Measurements from ENCODE around the gene DDX3X.
"Not testable (repeated sequence)": the region's sequence is repeated elsewhere in the genome, so short reads cannot be mapped to it uniquely, and the experiment has no call there.

DDX3X gene

DNA sequence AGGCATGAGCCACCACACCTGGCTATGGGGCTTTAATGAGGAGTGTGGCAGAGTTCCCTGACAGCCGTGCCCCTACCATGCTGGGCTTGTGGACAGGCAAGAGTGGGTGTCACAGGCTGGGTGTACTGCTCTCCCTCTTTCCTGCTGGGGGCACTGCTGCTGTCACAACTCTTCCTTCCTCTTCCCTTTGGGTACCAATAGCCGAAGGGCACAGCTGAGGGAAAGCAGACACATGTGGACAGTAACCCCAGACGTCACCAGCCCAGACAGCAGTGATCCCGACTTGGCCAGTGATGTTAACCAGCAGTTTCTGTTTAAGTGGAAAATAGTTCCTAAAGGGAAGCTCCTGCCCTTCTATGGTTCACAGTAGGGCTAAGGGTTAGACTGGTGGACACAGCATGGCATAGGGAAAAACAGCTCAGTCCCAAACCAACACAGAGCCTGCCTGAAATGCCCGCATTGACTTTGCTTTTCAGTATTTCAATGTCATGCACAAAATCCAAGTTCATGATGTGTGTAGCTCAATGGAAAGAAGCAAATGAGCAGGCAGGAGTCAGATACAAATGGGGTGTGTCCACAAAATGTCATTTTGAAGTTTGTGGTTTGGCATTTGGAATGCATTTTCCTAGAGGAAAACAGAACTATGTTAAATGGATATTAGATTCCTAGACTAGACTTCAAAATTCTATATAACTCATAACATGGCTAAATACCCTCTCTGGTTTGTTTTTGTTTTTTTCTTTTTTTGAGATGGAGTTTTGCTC lies 24.9 kb upstream of the DDX3X start:
- H3K27me3 ChIP-seq (ENCODE audit: control insufficient read depth, insufficient read depth, low read length) = no peaks in the 10 kb centered on the region
- H3K4me3 ChIP-seq (ENCODE audit: low read length) = no peak overlapping the region
- H3K9me3 ChIP-seq (ENCODE audit: control insufficient read depth, low read depth, low read length) = no peaks in the 10 kb centered on the region
- no peak overlapping the region for H3K9ac ChIP-seq (ENCODE audit: low read length)
- no peak overlapping the region for H3K27ac ChIP-seq (ENCODE audit: low read length)
- H3K36me3 ChIP-seq (ENCODE audit: control insufficient read depth, low read depth, low read length) = no peaks in the 10 kb centered on the region
- H3K4me1 ChIP-seq (ENCODE audit: control insufficient read depth, low read depth, low read length) = no peaks in the 10 kb centered on the region

DNA sequence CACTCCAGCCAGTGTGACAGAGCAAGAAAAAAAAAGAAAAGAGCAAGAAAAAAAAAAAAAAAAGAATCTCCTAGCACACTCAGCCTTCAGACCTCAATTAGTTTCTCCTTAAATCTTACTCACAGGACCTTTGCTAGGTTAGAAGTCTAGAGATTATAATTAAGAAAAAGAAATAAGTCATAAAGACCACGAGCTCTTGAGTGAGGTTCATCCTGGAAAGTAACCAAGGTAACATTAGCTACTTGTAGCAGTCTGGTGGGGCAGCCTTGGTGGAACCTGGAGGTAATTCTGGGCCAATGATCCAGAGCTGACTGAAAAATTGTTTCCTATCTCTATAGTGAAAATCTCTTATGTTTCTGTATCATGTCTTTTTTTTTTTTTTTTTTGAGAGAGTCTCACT lies 21.2 kb upstream of the DDX3X start:
- Histone ChIP-seq H3K27ac (ENCODE audit: low read length) (no peak overlapping the region), H3K36me3 (ENCODE audit: control insufficient read depth, low read depth, low read length) (no peaks in the 10 kb centered on the region), H3K4me3 (ENCODE audit: low read length) (no peak overlapping the region), H3K4me1 (ENCODE audit: control insufficient read depth, low read depth, low read length) (no peaks in the 10 kb centered on the region), H3K9ac (ENCODE audit: low read length) (no peak overlapping the region), H3K9me3 (ENCODE audit: control insufficient read depth, low read depth, low read length) (no peaks in the 10 kb centered on the region), H3K27me3 (ENCODE audit: control insufficient read depth, insufficient read depth, low read length) (no peaks in the 10 kb centered on the region)

DNA sequence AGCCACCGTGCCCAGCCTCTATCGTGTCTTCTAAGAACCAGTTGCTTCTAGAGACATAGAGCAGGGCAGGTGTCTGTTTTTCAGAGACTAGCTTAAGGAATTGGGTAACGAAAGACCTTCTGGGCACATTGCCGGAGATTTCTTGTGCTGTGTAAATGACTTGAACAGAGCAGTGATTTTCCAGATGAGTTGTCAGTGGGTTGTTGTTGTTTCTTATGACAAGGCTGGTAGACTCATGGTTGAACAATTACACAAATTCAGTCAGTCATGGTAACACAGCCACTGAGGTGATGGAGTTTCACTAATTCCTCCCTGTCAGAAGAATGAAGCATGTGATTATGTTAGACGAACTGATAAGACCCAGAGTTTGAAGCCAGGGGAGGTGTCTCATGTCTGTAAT lies 20.5 kb upstream of the DDX3X start:
- H3K4me1 ChIP-seq (ENCODE audit: control insufficient read depth, low read depth, low read length) = no peaks in the 10 kb centered on the region
- no peaks in the 10 kb centered on the region for H3K9me3 ChIP-seq (ENCODE audit: control insufficient read depth, low read depth, low read length)
- H3K27ac ChIP-seq (ENCODE audit: low read length) = no peak overlapping the region
- no peaks in the 10 kb centered on the region for H3K36me3 ChIP-seq (ENCODE audit: control insufficient read depth, low read depth, low read length)
- no peak overlapping the region for H3K4me3 ChIP-seq (ENCODE audit: low read length)
- no peaks in the 10 kb centered on the region for H3K27me3 ChIP-seq (ENCODE audit: control insufficient read depth, insufficient read depth, low read length)
- H3K9ac ChIP-seq (ENCODE audit: low read length) = no peak overlapping the region

DNA sequence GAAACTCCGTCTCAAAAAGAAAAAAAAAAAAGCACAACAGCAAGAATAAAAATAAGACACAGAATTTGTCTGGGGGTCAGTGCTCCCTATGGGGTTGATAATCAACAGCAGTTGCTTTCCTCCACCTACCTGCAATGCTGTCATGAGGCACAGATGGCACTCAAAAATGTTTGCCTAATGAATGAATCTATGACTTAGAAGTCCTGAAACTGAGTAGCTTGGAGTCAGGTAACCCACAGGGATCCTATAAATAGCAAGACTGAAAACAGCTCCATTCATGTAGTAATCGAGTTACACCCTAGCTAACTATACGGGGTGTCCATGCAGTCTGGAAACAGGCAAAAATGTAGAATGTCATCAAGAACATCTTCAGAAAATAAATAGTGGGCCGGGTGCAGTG lies 19.8 kb upstream of the DDX3X start:
- no peaks in the 10 kb centered on the region for H3K4me1 ChIP-seq (ENCODE audit: control insufficient read depth, low read depth, low read length)
- H3K27me3 ChIP-seq (ENCODE audit: control insufficient read depth, insufficient read depth, low read length) = no peaks in the 10 kb centered on the region
- H3K9me3 ChIP-seq (ENCODE audit: control insufficient read depth, low read depth, low read length) = no peaks in the 10 kb centered on the region
- H3K36me3 ChIP-seq (ENCODE audit: control insufficient read depth, low read depth, low read length) = no peaks in the 10 kb centered on the region
- no peak overlapping the region for H3K27ac ChIP-seq (ENCODE audit: low read length)
- no peak overlapping the region for H3K4me3 ChIP-seq (ENCODE audit: low read length)
- no peak overlapping the region for H3K9ac ChIP-seq (ENCODE audit: low read length)

GRCh38 chrX:41314881-41315280 lies 19.1 kb upstream of the DDX3X start:
- H3K27ac ChIP-seq (ENCODE audit: low read length) = no peak overlapping the region
- H3K9me3 ChIP-seq (ENCODE audit: control insufficient read depth, low read depth, low read length) = no peaks in the 10 kb centered on the region
- no peaks in the 10 kb centered on the region for H3K4me1 ChIP-seq (ENCODE audit: control insufficient read depth, low read depth, low read length)
- H3K36me3 ChIP-seq (ENCODE audit: control insufficient read depth, low read depth, low read length) = no peaks in the 10 kb centered on the region
- H3K27me3 ChIP-seq (ENCODE audit: control insufficient read depth, insufficient read depth, low read length) = no peaks in the 10 kb centered on the region
- no peak overlapping the region for H3K4me3 ChIP-seq (ENCODE audit: low read length)
- no peak overlapping the region for H3K9ac ChIP-seq (ENCODE audit: low read length)

- H3K9ac ChIP-seq (ENCODE audit: low read length); H3K36me3 ChIP-seq (ENCODE audit: control insufficient read depth, low read depth, low read length); H3K27ac ChIP-seq (ENCODE audit: low read length); H3K9me3 ChIP-seq (ENCODE audit: control insufficient read depth, low read depth, low read length); H3K27me3 ChIP-seq (ENCODE audit: control insufficient read depth, insufficient read depth, low read length); H3K4me1 ChIP-seq (ENCODE audit: control insufficient read depth, low read depth, low read length); H3K4me3 ChIP-seq (ENCODE audit: low read length): not testable (repeated sequence)
Measured at GRCh38 chrX:41316266-41316665, 17.7 kb upstream of the DDX3X start.

DNA sequence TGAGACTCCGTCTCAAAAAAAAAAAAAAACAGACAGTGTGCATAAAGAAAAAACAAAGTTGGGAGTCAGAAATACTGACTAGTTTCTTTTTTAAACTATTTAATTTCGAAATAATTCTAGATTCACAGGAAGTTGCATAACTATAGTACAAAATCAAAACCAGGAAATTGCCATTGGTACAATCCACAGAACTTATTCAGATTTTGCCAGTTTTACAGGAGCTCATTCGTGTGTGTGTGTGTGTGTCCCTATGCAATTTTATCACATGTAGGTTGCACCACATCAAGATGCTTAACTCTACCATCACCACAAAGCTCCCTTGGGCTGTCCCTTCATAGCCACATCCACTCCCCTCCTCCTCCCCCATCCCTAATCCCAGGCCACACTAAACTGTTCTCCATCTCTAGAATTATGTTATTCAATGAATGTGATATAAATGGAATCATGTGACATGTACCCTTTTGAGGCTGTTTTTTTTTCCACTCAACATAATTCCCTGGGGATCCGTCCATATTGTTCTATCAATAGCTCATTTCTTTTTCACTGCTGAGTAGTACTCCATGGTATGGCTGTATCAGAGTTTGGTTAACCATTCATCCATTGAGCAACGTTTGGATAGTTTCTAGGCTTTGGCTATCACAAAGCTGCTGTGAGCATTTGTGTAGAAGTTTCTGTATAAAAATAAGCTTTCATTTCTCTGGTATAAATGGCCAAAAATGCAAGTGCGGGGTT lies 16.3 kb upstream of the DDX3X start:
- Histone ChIP-seq H3K27me3 (ENCODE audit: control insufficient read depth, insufficient read depth, low read length) (no peaks in the 10 kb centered on the region), H3K9me3 (ENCODE audit: control insufficient read depth, low read depth, low read length) (no peaks in the 10 kb centered on the region), H3K36me3 (ENCODE audit: control insufficient read depth, low read depth, low read length) (no peaks in the 10 kb centered on the region), H3K9ac (ENCODE audit: low read length) (no peak overlapping the region), H3K4me1 (ENCODE audit: control insufficient read depth, low read depth, low read length) (no peaks in the 10 kb centered on the region), H3K4me3 (ENCODE audit: low read length) (no peak overlapping the region), H3K27ac (ENCODE audit: low read length) (no peak overlapping the region)

- no peaks in the 10 kb centered on the region for H3K4me1 ChIP-seq (ENCODE audit: control insufficient read depth, low read depth, low read length)
- H3K9me3 ChIP-seq (ENCODE audit: control insufficient read depth, low read depth, low read length) = no peaks in the 10 kb centered on the region
- no peak overlapping the region for H3K27ac ChIP-seq (ENCODE audit: low read length)
- no peaks in the 10 kb centered on the region for H3K36me3 ChIP-seq (ENCODE audit: control insufficient read depth, low read depth, low read length)
- no peaks in the 10 kb centered on the region for H3K27me3 ChIP-seq (ENCODE audit: control insufficient read depth, insufficient read depth, low read length)
- H3K4me3 ChIP-seq (ENCODE audit: low read length) = no peak overlapping the region
- H3K9ac ChIP-seq (ENCODE audit: low read length) = no peak overlapping the region
Measured at GRCh38 chrX:41320393-41320792, 13.6 kb upstream of the DDX3X start.

GRCh38 chrX:41322821-41323603 lies 10.9 kb upstream of the DDX3X start:
- no peak overlapping the region for H3K9ac ChIP-seq (ENCODE audit: low read length)
- H3K36me3 ChIP-seq (ENCODE audit: control insufficient read depth, low read depth, low read length) = no peaks in the 10 kb centered on the region
- H3K4me3 ChIP-seq (ENCODE audit: low read length) = no peak overlapping the region
- H3K9me3 ChIP-seq (ENCODE audit: control insufficient read depth, low read depth, low read length) = no peaks in the 10 kb centered on the region
- no peaks in the 10 kb centered on the region for H3K4me1 ChIP-seq (ENCODE audit: control insufficient read depth, low read depth, low read length)
- H3K27me3 ChIP-seq (ENCODE audit: control insufficient read depth, insufficient read depth, low read length) = no peaks in the 10 kb centered on the region
- no peak overlapping the region for H3K27ac ChIP-seq (ENCODE audit: low read length)

GRCh38 chrX:41326431-41326830 lies 7.5 kb upstream of the DDX3X start:
- Histone ChIP-seq H3K9ac (ENCODE audit: low read length) (no peak overlapping the region), H3K4me3 (ENCODE audit: low read length) (no peak overlapping the region), H3K27me3 (ENCODE audit: control insufficient read depth, insufficient read depth, low read length) (no peaks in the 10 kb centered on the region), H3K9me3 (ENCODE audit: control insufficient read depth, low read depth, low read length) (no peaks in the 10 kb centered on the region), H3K36me3 (ENCODE audit: control insufficient read depth, low read depth, low read length) (no peaks in the 10 kb centered on the region), H3K4me1 (ENCODE audit: control insufficient read depth, low read depth, low read length) (peaks cover 7% of the 10 kb centered on the region), H3K27ac (ENCODE audit: low read length) (no peak overlapping the region)

DNA sequence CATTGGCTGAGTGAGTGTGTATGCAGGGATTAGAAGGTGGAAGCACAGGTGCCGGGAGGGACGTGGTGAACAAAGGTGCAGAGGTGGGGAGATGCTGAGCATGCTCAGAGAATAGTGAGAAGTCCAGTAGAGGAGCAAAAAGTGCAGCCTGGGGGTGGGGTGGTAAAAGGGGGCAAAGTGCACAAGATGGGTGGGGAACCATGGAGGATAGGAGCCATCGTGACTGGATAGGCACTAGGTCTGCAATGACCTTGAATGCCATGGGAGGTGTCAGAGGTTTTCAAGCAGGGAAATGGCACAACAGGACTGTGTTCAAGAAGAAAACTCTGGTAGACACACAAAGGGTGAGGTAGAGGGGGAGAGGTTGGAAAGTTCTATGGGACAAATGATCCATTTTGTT lies 6.6 kb upstream of the DDX3X start:
- no peak overlapping the region for H3K9ac ChIP-seq (ENCODE audit: low read length)
- no peaks in the 10 kb centered on the region for H3K27me3 ChIP-seq (ENCODE audit: control insufficient read depth, insufficient read depth, low read length)
- peaks cover 12% of the 10 kb centered on the region for H3K4me1 ChIP-seq (ENCODE audit: control insufficient read depth, low read depth, low read length)
- H3K4me3 ChIP-seq (ENCODE audit: low read length) = no peak overlapping the region
- H3K36me3 ChIP-seq (ENCODE audit: control insufficient read depth, low read depth, low read length) = no peaks in the 10 kb centered on the region
- H3K27ac ChIP-seq (ENCODE audit: low read length) = no peak overlapping the region
- no peaks in the 10 kb centered on the region for H3K9me3 ChIP-seq (ENCODE audit: control insufficient read depth, low read depth, low read length)
